ENCODE measurements around the gene TSR1.

The TSR1 gene

DNA sequence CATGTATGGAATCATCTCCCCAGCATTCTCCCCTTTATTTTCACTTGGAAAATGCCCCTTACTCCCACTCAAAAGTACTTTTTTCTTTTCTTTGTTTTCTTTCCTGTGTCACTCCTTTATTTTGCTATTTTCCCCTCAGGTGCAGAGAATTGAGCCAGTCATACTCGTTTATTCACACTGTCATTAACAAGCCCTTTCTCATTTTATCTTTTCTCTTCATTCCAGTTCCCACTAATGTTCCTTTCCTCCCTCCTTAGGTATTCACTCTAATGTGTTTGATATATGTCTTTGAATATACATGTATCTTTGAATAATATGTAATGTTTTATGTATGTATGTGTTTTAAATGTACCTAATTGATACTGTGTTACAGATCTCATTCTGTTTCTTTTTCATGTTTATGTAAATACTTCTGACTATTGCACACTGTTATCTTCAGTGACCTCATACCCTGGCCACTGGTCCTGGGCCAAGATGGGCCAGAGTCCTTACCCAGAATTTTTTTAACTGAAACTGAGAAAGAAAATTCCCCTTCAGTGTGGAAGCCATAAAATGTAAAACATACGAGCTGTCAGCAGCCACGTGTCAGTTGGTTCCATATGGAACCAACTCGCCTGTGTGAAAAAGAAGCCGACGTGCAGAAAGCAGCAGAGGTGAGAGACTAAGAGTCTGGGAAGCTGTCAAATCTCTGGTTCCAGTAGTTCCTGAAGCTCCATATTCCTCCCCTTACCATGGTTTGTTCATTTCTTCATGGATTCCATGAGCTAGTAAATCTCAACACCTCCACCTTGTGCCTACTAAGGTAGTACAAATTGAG, 26.7 kb downstream of the TSR1 start:
- no peak overlapping the region for H3K4me3 ChIP-seq (ENCODE audit: control insufficient read depth, low read depth, low read length)
- no peak for DNase-seq (ENCODE audit: low read depth)
- TF ChIP-seq, protein P1, sequence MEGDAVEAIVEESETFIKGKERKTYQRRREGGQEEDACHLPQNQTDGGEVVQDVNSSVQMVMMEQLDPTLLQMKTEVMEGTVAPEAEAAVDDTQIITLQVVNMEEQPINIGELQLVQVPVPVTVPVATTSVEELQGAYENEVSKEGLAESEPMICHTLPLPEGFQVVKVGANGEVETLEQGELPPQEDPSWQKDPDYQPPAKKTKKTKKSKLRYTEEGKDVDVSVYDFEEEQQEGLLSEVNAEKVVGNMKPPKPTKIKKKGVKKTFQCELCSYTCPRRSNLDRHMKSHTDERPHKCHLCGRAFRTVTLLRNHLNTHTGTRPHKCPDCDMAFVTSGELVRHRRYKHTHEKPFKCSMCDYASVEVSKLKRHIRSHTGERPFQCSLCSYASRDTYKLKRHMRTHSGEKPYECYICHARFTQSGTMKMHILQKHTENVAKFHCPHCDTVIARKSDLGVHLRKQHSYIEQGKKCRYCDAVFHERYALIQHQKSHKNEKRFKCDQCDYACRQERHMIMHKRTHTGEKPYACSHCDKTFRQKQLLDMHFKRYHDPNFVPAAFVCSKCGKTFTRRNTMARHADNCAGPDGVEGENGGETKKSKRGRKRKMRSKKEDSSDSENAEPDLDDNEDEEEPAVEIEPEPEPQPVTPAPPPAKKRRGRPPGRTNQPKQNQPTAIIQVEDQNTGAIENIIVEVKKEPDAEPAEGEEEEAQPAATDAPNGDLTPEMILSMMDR (IDR thresholded peaks at IDR 0.05; ENCODE audit: control insufficient read depth, insufficient read depth, low read depth, low read length, missing control alignments): no peak

DNA sequence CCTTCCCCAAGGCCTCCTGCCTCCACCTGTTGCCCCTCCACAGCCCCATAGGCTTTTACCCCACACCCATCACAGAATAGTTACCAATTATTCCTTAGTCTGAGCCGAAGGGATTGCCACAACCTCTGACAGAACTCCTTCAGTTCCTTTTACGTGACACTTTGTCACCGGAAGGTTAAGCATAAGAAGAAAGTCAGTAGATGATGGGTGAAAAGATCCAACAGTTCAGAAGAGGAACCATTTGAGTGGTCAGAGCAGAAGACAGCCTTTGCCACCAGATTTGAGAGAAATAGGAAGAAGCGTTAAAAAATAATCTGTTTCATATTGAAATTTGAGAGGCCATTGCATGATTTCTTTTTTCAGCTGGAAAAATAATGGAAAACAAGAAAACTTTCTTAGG, 31.3 kb downstream of the TSR1 start:
- H3K4me3 ChIP-seq (ENCODE audit: control insufficient read depth, low read depth, low read length): no peak overlapping the region
- DNase-seq (ENCODE audit: low read depth): no peak
- TF ChIP-seq, protein P1 (IDR thresholded peaks at IDR 0.05; ENCODE audit: control insufficient read depth, insufficient read depth, low read depth, low read length, missing control alignments): no peak

DNA sequence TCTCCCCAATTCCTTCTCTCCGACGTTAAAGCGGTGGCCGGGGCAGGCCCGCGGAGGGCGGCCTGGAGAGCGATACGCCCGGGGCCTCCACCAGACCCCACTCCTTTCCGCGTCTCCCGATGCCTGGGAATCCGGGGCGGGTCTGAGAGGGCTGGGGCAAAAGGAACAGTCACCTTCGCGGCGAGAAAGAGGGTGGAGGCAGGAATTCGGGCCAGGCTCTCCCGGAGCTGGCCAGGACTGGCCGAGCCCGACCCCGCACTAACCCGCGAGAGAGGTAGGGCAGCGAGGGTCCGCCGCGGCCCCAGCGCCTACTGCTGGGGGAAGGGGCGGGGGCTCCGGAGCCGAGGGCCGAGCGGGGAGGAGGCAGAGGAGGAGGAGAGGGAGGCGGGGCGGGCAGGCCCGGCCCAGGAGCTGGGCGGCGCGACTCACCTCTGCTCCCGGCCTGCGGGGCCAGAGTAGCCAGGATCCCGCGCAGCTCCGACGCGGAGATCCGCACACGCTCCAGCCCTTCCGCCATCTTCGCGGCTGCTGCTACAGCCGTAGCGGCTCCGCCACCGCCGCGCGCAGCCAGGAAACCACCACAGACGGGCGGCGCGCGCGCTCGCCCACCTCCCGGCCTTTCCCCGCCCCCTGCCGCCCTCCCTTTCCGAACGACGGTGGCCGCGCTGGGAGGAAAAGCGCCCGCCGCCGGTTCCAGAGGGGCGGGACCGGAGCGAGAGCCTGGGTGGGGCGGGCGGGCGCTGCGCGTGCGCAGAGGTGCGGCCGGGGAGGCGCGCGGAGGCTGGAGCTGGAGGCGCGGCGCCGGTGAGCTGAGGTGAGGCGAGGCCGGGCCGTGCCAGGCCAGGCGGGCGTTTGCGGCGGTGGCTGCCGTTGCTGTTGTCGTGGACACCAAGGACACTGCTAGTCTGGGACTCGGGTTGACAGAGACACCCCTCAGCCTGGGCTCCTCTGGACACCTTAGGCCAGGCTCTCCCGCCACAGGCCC, 32.8 kb downstream of the TSR1 start, which contains the start of the genes SMG6 and SRR:
Gene SMG6 (minus strand): TSS at position 582 of the 985 bp plus-strand sequence. CDS start 65 bp downstream, at position 517.
Gene SRR (plus strand): TSS at position 747 of the 985 bp plus-strand sequence. CDS start 11,611 bp downstream, outside the sequence.
- peak within 1 kb of the TSS; percentile 84 for H3K4me3 ChIP-seq (ENCODE audit: control insufficient read depth, low read depth, low read length)
- TF ChIP-seq, protein P1 (IDR thresholded peaks at IDR 0.05; ENCODE audit: control insufficient read depth, insufficient read depth, low read depth, low read length, missing control alignments): no peak
- peak; percentile 25 for DNase-seq (ENCODE audit: low read depth)

DNA sequence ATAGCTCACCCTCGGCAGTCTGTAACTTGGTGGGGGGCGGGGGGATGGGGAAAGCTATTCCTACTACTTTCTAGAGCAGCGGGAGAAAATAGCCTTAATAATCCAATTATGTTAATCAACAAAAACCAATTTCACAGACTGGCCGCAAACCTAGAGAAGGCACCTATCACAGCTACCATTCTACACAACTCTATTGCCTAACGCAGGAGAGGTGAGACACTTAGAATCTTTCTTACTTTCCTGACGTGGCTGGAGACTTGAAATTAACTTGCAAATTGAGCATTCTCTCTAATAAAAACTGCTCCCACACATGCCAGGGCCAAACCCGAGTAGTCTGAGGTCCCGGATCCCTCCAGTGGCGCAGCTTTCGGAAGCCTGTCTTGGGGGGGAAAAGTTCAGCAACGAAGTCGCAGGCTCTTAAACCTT, 33.5 kb downstream of the TSR1 start:
- DNase-seq (ENCODE audit: low read depth): no peak
- TF ChIP-seq, protein P1 (IDR thresholded peaks at IDR 0.05; ENCODE audit: control insufficient read depth, insufficient read depth, low read depth, low read length, missing control alignments): no peak
- H3K4me3 ChIP-seq (ENCODE audit: control insufficient read depth, low read depth, low read length): peak overlapping the region; percentile 84

DNA sequence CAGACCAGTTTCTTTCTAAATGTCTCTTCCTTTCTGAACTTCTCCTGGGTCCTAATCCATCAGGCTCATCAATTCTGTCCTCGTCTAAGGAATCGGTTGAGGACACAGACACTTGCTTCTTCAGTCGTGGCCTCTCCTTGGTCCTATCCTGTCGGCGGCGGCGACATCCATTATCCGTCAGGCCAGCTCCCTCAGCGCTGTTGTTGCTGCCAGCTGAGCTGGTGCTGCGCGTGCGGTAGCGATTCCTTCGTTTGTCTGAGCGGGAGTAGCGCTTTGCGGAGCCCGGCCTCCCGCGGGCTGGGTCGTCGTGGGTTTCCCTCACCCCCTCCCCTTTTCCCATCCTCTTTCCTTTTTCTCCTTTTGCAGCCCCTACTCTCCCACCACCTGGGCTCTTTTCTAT, 36.5 kb downstream of the TSR1 start:
- TF ChIP-seq, protein P1 (IDR thresholded peaks at IDR 0.05; ENCODE audit: control insufficient read depth, insufficient read depth, low read depth, low read length, missing control alignments): no peak
- no peak overlapping the region for H3K4me3 ChIP-seq (ENCODE audit: control insufficient read depth, low read depth, low read length)

DNA sequence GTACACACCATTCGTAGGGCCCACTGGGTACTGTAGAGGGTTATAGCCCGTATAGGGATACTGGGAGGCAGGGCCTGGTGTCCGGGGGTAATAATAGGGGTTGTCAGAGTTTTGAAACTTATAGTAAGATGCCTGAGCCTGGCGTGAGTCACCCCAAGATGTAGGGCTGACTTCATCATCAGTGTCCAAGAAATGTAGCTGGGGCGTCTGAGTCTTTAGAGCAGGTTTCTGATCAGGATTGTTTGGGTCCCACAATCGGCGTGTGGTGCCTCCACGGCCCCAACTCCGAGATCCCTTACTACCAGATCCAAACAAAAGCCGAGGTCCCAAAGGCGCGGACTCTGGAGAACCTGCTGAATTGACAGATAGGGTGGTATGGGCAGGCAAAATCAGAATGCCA, 37.1 kb downstream of the TSR1 start:
- DNase-seq (ENCODE audit: low read depth): no peak
- H3K4me3 ChIP-seq (ENCODE audit: control insufficient read depth, low read depth, low read length): no peak overlapping the region
- TF ChIP-seq, protein P1 (IDR thresholded peaks at IDR 0.05; ENCODE audit: control insufficient read depth, insufficient read depth, low read depth, low read length, missing control alignments): no peak

More for the DNA sequence above, 36.5 kb downstream of the TSR1 start:
- no peak for DNase-seq (ENCODE audit: low read depth)

All from AG09309 (cell line).